GM19452 (cell line): ENCODE results near the gene CAMTA1.

Experiments
- ATAC-seq: cut with Tn5 transposase; IDR thresholded peaks from one replicate; pipeline ENCODE4 v1.9.1; 2021; ENCODE audit not compliant: unreplicated experiment

CAMTA1 gene

GRCh38 chr1:7515175-7515574 lies 729.9 kb downstream of the CAMTA1 start:
- ATAC-seq, result no peak

- ATAC-seq, result no peak
These were observed 730.6 kb downstream of the CAMTA1 start for GRCh38 chr1:7515904-7516303.

- ATAC-seq, result no peak
These were observed 731.1 kb downstream of the CAMTA1 start for GRCh38 chr1:7516341-7516740.

- no peak for ATAC-seq
These were observed 731.7 kb downstream of the CAMTA1 start for GRCh38 chr1:7516929-7517328.

GRCh38 chr1:7517611-7518330 lies 732.5 kb downstream of the CAMTA1 start:
- no peak for ATAC-seq

- no peak for ATAC-seq
These were observed 733.2 kb downstream of the CAMTA1 start for GRCh38 chr1:7518411-7518810.

- no peak for ATAC-seq
These were observed 734.1 kb downstream of the CAMTA1 start for GRCh38 chr1:7519181-7519860.

- ATAC-seq, result no peak
These were observed 734.7 kb downstream of the CAMTA1 start for GRCh38 chr1:7519861-7520395.

- no peak for ATAC-seq
These were observed 735.2 kb downstream of the CAMTA1 start for GRCh38 chr1:7520496-7520895.

GRCh38 chr1:7524341-7525337 lies 739.4 kb downstream of the CAMTA1 start:
- no peak for ATAC-seq

- no peak for ATAC-seq
These were observed 740.2 kb downstream of the CAMTA1 start for GRCh38 chr1:7525338-7526063.

- no peak for ATAC-seq
These were observed 741.1 kb downstream of the CAMTA1 start for GRCh38 chr1:7526196-7526866.

GRCh38 chr1:7526867-7527732 lies 741.8 kb downstream of the CAMTA1 start:
- ATAC-seq, result no peak

- ATAC-seq, result no peak
These were observed 742.4 kb downstream of the CAMTA1 start for GRCh38 chr1:7527733-7528045.

GRCh38 chr1:7528386-7529198 lies 743.3 kb downstream of the CAMTA1 start:
- no peak for ATAC-seq

- ATAC-seq, result no peak
These were observed 744.7 kb downstream of the CAMTA1 start for GRCh38 chr1:7529917-7530316.

GRCh38 chr1:7531562-7532340 lies 746.5 kb downstream of the CAMTA1 start:
- no peak for ATAC-seq

- no peak for ATAC-seq
These were observed 747.8 kb downstream of the CAMTA1 start for GRCh38 chr1:7533006-7533405.
